Right lobe of liver (tissue), 6 donors: ENCODE data around the gene ANKRD44. TPM values are rescaled to one million over a fixed set of nuclear protein-coding genes. Genes with fewer than 3 reads are reported as not detected.

Source experiments
- ATAC-seq, 4 donors: fragments of 200-7000 bp; cut with Tn5 transposase; one replicate each; pipeline ENCODE4 v1.9.1; 2020; ENCODE audit warnings: mild to moderate bottlenecking in 4 of 4, moderate library complexity in 4 of 4
- DNase-seq, 3 donors: peaks; one replicate each; pipeline ENCODE4 v3.0.0-alpha.2; 2020
- H3K27ac ChIP-seq, 3 donors: fragments of 200-600 bp; one replicate each; pipeline ENCODE4 v1.8.0; 2022
- H3K27me3 ChIP-seq, 2 donors: fragments of 200-600 bp; one replicate each; pipeline ENCODE4 v1.8.0; 2022
- H3K36me3 ChIP-seq, 4 donors: fragments of 200-600 bp; sonication (generic) in 1 of 4; one replicate each; pipeline versions ENCODE4 v1.5.1 to v1.8.0; 2017 to 2022; ENCODE audit warnings: control low read depth in 1 of 4
- H3K4me1 ChIP-seq, 4 donors: fragments of 200-600 bp; sonication (generic) in 1 of 4; one replicate each; pipeline versions ENCODE4 v1.5.1 to v1.8.0; 2017 to 2022; ENCODE audit warnings: control low read depth in 1 of 4
- H3K4me3 ChIP-seq, 3 donors: fragments of 200-600 bp; one replicate each; pipeline ENCODE4 v1.8.0; 2022
- H3K9me3 ChIP-seq, 4 donors: fragments of 200-600 bp; sonication (generic) in 1 of 4; one replicate each; pipeline versions ENCODE4 v1.5.1 to v1.8.0; 2017 to 2022; ENCODE audit warnings: control low read depth in 1 of 4
- CTCF ChIP-seq, 4 donors: fragments of 200-600 bp in 3 of 4; fragments of 450-650 bp in 1 of 4; IDR thresholded peaks; one replicate each; pipeline versions ENCODE4 v1.5.1 to v1.8.0; 2016 to 2022; ENCODE audit warnings: antibody characterized with exemption in 4 of 4, mild to moderate bottlenecking in 2 of 4
- POLR2A ChIP-seq: fragments of 450-650 bp; IDR thresholded peaks from one replicate; pipeline ENCODE4 v1.6.1; 2017; ENCODE audit warnings: antibody characterized with exemption, mild to moderate bottlenecking
- WGBS: methylation state at CpG from one replicate; pipeline ENCODE4 v1.1.6; 2018; ENCODE audit warnings: low coverage, low lambda C conversion rate; ENCODE audit not compliant: insufficient coverage; ENCODE audit errors: missing lambda C conversion rate; 5-methylcytosine and 5-hydroxymethylcytosine counted together
- intact Hi-C, 2 donors: fragments of 100-400 bp; cut with DNase I; formaldehyde crosslinking; loops; one replicate each; pipeline versions ENCODE4 v1.11.2 to v1.14.1; 2022
- total RNA-seq, 6 experiments: library from RNA; depleted of rRNA in 2 of 6; stranded (reverse); fragments of >200 nt in 2 of 6; fragmentation: NEBNext Ultra II Directional in 3 of 6; extraction: Animal tissue kit (Norgen Biotek cat#: 25700) in 3 of 6; gene quantifications; one replicate each; pipeline versions ENCODE4 v1.1.0 to v1.2.4, GENCODE V29; 2016 to 2023
- donor health status: DM: no; HTN: yes; CAD: no.
- donor health status: DM: no; HTN: no; CAD: no.
- donor health status: DM: no; HTN: no; CAD: no.
- donor health status: DM: no; HTN: yes; CAD: no.
- donor health status: DM: no; HTN: yes; CAD: no.

Gene ANKRD44
- total RNA-seq, 6 experiments from 2014 or later = 7.9 to 19.5 (median 13.3) TPM

- intact Hi-C loops = no loop called here
- WGBS = 58% methylated on average over 4 of the region's 4 CpGs
These were observed 366.0 kb downstream of the ANKRD44 start for GRCh38 chr2:196944570-196944969.

GRCh38 chr2:196941398-196942078, 369.0 kb downstream of the ANKRD44 start:
- Histone ChIP-seq H3K27me3 (no peaks in the 10 kb centered on the region), H3K9me3 (no peaks in the 10 kb centered on the region), H3K4me3 (no peak overlapping the region), H3K36me3 (no peaks in the 10 kb centered on the region), H3K4me1 (no peaks in the 10 kb centered on the region), H3K27ac (no peak overlapping the region)
- ATAC-seq (no peak), DNase-seq (no peak)
- TF ChIP-seq CTCF (IDR thresholded peaks at IDR 0.05) = no peak
- TF ChIP-seq POLR2A = no peak
- intact Hi-C loops = no loop called here
- 78% methylated on average over 3 of the region's 4 CpGs for WGBS

More at GRCh38 chr2:196944570-196944969, 366.0 kb downstream of the ANKRD44 start:
- TF ChIP-seq POLR2A (no peak), CTCF (IDR thresholded peaks at IDR 0.05) (no peak)
- ATAC-seq = no peak
- H3K36me3 ChIP-seq = no peaks in the 10 kb centered on the region
- H3K4me1 ChIP-seq = no peaks in the 10 kb centered on the region
- H3K4me3 ChIP-seq = no peak overlapping the region
- no peak for DNase-seq
- H3K9me3 ChIP-seq = no peaks in the 10 kb centered on the region
- no peak overlapping the region for H3K27ac ChIP-seq
- no peaks in the 10 kb centered on the region for H3K27me3 ChIP-seq

- ATAC-seq (no peak), DNase-seq (no peak)
- no peaks in the 10 kb centered on the region for H3K27me3 ChIP-seq
- H3K4me3 ChIP-seq = no peak overlapping the region
- H3K27ac ChIP-seq = no peak overlapping the region
- no peaks in the 10 kb centered on the region for H3K36me3 ChIP-seq
- H3K4me1 ChIP-seq = no peaks in the 10 kb centered on the region
- TF ChIP-seq POLR2A (no peak), CTCF (IDR thresholded peaks at IDR 0.05) (no peak)
- H3K9me3 ChIP-seq = no peaks in the 10 kb centered on the region
- intact Hi-C loops = no loop called here
- 89% methylated on average over 1 of the region's 1 CpG for WGBS
These were observed 371.2 kb downstream of the ANKRD44 start for GRCh38 chr2:196939371-196939770.

Other genes with a start within 250 kb of the ANKRD44 start
- 100 to 1,000 TPM in 3 of 6 experiments, 10 to 100 TPM in 3; 74.6 to 113 (median 100) TPM for gene SF3B1, start 124.2 kb upstream of the ANKRD44 start, total RNA-seq
- 10 to 100 TPM; 11.7 to 23.7 (median 17.1) TPM for gene COQ10B, start 142.8 kb upstream of the ANKRD44 start, total RNA-seq
- 100 to 1,000 TPM; 241 to 552 (median 353) TPM for gene HSPD1, start 189.1 kb upstream of the ANKRD44 start, total RNA-seq
- gene HSPE1, start 189.6 kb upstream of the ANKRD44 start, total RNA-seq = 100 to 1,000 TPM in 4 of 6 experiments, 10 to 100 TPM in 2; 91.8 to 318 (median 209) TPM
- gene MOB4, start 205.3 kb upstream of the ANKRD44 start, total RNA-seq = 10 to 100 TPM in 2 of 6 experiments, 1 to 10 TPM in 4; 3.4 to 10.7 (median 8.0) TPM